ENCODE measurements around the gene BMERB1. TPM values are rescaled to one million over a fixed set of nuclear protein-coding genes. Genes with fewer than 3 reads are reported as not detected.
"Not testable (repeated sequence)": the region's sequence is repeated elsewhere in the genome, so short reads cannot be mapped to it uniquely, and the experiment has no call there.

The BMERB1 gene
- polyA plus RNA-seq, 4 donors, result 40.8 to 47.8 (median 44.8) TPM

DNA sequence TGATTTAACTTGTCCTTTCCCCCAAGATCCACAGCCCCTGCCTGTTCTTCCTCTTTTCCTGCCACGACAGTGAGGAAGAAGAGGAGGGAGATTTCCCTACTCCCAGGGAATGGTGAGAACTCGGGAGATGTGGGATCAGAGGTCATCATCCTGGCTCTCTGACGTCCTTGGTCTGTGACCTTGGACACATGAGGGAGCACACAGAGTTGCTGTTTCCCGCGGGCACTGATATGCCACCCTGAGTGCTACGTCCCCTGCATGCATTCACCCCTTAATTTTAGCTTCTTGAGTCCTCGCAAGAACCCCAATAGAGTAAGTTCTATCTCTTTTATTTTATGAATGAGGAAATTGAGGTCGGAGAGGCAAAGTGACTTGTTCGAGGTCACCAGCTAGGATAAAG is 85.4 kb downstream of the BMERB1 start:
- no peak for DNase-seq (ENCODE audit: low read depth in 4 of 4, low spot score in 2 of 4)

DNA sequence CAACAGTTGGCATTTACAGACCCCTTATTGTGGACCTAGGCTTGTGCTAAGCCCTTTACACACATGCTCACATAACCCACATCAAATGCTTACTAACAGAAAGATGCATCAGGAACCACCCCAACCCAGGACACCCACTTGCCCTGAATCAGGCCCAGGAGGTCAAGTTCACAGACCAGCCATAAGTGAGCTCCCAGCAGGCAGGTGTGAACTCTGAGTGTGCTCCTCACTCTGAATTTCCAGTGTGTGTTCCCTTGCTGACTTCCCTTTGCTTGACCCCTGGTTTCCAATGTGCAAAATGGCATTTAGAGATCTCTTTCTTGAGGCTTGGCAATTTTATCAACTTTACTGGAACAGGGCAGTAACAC is 87.0 kb downstream of the BMERB1 start:
- no peak for DNase-seq (ENCODE audit: low read depth in 4 of 4, low spot score in 2 of 4)

DNA sequence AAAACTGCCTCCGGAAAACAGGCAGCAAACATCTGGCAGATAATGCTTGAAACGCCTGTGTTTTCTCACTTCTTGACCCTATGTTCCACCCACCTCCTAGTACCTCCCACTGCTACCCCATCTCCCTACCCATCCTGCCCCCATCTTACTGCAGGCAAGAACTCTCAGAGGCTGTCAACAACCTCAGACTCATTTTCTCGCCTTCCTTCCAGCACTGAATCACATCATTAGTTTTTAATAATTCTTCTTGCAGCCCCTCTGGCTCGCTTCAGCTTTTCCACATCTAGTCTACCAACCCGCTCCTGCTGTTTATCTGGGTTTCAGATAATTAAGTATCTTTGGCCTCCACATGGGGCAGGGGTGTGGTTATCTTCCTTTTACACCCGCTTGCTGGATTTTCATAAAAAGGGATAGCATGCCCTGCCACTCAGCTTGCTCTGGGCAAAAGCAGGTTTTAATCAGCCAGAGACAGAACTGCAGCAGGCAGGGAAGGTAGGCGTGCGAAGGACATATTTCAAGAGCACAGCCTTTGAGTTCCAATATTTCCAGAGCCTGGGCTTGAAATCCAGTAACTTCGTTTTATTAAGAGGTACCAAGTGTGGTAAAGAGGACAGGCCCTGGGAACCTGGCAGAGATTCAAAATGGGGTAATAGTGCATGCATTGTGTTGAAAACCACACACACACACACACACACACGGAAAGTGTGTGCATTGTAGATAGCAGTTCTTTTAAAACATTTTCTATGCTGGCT is 87.5 kb downstream of the BMERB1 start:
- no peak for DNase-seq (ENCODE audit: low read depth in 4 of 4, low spot score in 2 of 4)

DNA sequence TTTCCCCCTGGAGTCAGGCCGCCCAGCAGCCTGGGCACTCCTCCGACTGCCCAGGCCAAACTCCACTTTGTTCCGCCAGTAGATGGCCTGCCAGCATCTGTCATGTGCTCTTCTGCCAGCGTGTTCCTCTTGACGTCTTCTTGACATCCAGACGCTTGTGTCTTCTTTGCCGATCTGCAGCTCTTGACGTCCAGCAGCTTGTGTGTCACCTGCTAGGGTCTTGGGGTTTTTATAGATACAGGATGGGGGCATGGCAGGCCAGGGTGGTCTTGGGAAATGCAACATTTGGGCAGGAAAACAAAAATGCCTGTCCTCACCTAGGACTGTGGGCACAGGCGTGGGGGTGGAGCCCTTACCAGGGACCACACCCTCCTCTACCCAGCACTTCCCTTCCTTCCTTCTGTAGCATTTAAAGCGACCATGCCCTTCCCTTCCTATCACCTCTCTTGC is 88.7 kb downstream of the BMERB1 start:
- DNase-seq (ENCODE audit: low read depth in 4 of 4, low spot score in 2 of 4), result no peak

DNA sequence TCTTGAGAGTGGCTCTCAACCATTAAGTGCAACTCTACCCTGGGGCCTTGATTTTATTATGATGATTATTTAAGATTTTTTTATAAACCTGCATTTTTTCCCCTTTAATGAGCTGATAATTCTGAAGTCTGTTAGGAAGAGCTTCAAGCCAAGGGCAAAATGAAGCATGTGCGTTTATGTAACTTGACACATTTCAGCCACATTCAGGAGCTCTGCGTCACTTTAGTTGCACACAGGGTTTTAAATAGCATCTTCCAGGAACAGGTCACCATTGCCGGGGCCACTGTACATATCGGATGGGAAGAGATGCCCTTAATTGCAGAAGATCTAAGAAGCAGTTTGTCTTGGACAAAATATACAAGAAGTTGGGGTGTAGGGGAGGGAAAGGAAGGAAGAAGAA is 89.6 kb downstream of the BMERB1 start:
- no peak for DNase-seq (ENCODE audit: low read depth in 4 of 4, low spot score in 2 of 4)

DNA sequence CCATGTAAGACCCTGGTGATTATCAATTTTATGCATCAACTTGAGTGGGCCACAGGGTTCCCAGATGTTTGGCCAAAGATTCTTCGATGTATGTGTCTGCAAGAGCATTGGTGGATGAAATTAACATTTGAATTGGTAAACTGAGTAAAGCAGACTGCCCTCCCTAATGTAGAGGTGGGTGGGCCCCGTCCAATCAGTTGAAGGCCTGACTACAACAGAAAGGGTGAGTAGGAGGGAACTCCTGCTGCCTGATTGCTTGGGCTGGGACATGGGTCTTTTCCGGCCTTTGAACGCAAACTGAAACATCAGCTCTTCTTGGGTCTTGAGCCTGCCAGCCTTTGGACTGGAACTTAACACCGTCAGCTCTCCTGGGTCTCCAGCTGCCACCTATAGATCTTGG is 90.6 kb downstream of the BMERB1 start:
- DNase-seq (ENCODE audit: low read depth in 4 of 4, low spot score in 2 of 4), result no peak

DNA sequence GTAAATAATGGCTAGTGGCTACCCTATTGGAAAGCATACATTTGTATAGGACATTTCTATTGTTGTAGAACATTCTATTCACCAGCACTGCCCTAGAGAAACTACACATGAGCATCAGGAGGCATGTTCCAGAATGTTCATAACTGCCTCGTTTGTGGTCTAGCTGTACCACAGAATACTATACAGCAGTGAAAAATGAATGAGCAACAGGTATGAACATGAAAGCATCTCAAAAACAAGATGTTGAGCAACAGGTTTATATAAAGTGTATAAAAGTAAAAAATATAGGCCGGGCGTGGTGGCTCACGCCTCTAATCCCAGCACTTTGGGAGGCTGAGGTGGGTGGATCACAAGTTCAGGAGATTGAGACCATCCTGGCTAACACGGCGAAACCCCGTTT is 91.7 kb downstream of the BMERB1 start:
- DNase-seq (ENCODE audit: low read depth in 4 of 4, low spot score in 2 of 4), result no peak

DNA sequence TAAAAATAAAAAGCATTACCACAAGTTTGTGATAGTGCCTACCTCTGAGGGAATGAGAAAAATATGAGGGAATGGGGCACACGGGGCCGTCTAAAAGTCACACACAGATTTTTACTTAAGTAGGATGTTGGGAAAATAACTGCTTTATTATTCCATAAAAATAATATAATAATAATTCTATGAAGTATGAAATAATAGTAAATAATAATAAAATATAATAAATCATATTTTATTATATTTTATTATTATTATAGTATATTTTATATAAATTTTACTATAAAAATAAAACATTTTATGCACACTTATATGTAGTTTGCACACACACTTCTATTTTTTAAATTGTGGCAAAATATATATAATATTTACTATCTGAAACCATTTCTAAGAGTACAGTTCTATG is 92.3 kb downstream of the BMERB1 start:
- DNase-seq (ENCODE audit: low read depth in 4 of 4, low spot score in 2 of 4), result no peak

DNA sequence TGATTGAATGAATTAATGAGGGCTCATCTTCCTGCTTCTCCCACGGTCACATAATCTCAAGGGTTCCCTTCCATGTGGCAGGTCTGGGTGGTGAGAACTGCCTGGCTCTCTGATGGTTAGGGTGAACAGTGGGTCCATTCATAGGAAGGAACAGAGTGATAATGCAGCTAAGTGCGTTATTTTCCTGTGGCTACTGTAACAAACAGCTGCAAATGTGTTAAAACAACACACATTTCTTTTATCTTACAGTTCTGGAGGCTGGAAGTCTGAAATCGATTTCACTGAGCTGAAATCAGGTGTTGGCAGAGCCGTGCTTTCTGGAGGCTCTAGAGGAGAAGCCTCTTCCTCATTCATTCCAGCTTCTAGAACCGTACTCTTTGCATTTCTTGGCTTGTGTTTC is 95.3 kb downstream of the BMERB1 start:
- no peak for DNase-seq (ENCODE audit: low read depth in 4 of 4, low spot score in 2 of 4)

DNA sequence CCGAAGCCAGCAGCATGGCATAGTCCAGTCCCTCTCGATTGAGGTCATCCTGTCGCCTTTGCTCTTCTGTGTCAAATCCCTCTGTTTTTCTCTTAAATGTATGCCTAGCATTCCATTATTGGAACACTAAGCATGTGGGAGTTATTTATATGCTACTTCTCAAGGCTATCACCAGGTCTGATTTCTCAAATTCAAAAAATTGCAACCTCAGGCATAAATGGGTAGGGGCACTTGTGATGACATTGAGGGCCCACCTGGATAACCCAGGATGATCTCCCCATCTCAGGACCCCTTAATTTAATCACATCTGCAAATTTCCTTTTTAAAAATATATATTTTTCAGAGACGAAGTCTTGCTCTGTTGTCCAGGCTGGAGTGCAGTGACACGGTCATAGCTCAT is 95.7 kb downstream of the BMERB1 start:
- DNase-seq (ENCODE audit: low read depth in 4 of 4, low spot score in 2 of 4), result no peak

DNA sequence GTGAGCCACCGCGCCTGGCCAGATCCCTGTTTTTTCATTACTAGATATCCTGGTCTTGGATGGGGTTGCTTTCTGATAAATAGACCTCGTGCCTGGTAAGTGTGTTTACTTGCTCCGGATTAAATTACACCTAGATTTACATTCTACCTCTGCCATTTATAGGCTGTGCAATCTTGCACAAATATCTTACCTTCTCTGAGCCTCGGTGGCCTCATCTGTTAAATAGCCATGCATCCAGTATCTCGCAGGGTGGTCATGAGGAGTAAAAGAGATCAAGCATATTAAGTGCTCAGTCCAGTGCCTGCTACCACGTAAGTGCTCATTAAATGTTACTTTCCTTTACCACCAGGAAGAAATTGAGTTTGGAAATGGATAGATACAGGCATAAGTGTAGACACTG is 98.4 kb downstream of the BMERB1 start:
- DNase-seq (ENCODE audit: low read depth in 4 of 4, low spot score in 2 of 4), result no peak

DNA sequence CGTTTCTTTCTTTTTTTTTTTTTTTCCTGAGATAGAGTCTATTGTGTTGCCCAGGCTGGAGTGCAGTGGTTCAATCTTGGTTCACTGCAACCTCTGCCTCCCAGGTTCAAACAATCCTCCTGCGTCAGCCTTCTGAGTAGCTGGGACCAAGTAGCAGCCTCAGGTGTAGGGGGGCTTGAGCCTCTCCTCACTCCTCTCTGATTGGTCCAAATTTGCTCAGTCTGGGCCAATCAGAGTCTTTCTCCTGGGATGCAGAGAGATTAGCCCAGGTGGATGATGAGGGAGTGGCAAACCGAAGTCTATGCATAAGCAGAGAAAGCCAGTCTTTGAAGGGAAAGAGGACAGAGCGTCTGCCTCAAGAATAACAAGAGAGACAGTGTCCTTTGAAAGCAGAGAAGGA is 99.0 kb downstream of the BMERB1 start:
- DNase-seq (ENCODE audit: low read depth in 4 of 4, low spot score in 2 of 4), result no peak

DNA sequence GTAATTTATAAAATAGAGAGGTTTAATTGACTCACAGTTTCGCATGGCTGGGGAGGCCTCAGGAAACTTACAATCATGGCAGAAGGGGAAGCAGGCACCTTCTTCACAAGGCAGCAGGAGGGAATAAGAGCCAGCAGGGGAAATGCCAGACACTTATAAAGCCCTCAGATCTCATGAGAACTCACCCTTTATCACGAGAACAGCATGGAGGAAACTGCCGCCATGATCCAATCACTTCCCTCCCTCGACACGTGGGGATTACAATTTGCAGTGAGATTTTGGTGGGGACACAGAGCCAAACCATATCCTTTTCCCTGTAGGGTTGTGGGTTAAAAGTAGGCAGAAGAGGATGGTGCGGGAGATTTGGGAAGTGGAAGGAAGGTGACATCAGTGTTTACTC is 101.4 kb downstream of the BMERB1 start:
- DNase-seq (ENCODE audit: low read depth in 4 of 4, low spot score in 2 of 4), result no peak

DNA sequence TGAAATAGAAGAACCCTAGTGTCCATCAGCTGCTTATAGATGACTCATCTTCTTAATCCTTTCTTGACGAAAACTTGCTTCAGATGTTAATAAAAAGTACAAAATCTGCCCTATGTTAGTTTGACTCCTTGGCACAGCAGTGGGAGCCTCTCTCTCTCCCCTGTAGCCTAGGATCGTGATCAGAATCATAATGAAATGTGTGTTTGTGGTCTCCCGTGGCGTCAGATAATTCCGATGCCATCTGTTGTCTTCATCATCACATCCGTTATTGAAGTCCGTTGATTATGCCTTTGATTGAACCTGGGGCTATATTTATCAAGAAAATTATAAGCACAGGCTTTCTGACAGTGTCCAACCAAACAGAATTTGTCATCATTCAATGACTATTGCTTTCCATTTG is 102.5 kb downstream of the BMERB1 start:
- DNase-seq (ENCODE audit: low read depth in 4 of 4, low spot score in 2 of 4), result no peak

DNA sequence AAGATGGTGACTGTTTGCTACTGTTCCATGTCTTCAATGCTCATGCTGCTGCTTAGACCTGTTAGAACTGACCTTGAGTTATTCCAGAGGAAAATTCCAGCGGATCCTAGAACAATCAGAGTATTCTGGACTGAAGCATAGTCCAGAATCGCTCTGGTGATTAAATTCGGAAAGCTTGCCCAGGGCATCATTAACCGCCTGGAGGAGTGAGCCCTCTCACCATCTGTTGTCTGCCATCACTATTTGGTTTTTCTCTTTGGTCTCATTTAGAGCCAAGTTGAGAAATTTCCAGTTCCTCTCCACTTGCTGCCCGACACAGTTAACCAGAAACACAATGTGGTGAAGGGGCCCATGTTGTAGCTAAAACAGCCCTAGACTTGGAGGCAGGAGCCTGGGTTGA is 104.1 kb downstream of the BMERB1 start:
- DNase-seq (ENCODE audit: low read depth in 4 of 4, low spot score in 2 of 4), result no peak

DNA sequence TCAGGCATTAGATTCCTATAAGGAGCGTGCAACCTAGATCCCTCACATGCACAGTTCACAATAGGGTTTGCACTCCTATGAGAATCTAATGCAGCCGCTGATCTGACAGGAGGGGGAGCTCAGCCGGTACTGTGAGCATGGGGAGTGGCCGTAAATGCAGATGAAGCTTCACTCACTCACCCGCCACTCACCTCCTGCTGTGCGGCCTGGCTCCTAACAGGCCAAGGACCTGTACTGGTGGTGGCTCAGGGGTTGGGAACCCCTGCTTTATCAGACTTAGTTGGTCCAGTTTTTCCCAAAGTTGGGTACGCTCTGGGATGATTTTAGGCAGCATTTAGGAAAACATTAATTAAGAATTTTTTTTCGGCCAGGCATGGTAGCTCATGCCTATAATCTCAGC is 104.8 kb downstream of the BMERB1 start:
- no peak for DNase-seq (ENCODE audit: low read depth in 4 of 4, low spot score in 2 of 4)

DNA sequence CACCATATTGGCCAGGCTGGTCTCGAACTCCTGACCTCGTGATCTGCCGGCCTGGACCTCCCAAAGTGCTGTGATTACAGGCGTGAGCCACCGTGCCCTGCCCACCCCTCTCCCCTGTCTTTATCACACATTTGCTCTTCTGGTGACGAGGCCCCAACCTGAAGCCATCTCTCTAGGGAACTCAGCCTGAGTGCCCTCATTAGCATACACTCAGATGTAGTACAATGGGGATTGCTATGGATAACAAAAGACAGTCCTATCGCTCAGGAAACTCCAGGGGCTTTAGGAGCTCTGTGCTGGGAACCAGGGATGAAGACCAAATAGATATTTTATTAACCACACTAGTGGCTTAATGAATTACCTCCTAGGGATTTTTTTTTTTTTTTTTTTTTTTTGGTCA is 107.9 kb downstream of the BMERB1 start:
- DNase-seq (ENCODE audit: low read depth in 4 of 4, low spot score in 2 of 4), result no peak

DNA sequence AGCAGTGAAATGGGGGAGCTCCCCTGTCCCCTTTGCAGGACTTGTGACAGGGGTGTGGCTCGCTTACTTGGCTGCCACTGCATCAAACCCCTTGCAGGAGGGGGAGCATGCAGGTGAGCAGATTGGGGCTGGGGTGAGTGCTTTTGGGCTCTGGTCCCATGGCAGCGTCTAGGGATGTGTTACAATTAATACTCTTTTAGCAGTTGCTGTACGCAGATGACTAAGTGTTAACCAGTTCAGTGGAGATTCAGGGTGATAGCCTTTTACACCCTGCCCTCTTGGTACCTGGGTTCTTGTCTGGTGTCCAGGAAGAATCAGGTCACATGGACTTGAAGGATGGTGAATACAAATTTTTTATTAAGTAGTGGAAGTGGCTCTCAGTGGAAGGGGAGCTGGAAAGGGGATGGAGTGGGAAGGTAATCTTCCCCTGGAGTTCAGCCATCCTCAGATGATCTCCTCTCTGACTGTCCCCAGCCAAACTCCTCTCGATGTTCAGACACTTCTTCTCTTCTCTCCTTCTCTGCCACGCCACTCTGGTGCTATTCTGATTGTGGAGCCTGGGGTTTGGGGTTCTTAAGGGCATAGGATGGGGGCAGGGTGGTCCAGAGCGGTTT is 108.5 kb downstream of the BMERB1 start:
- DNase-seq (ENCODE audit: low read depth in 4 of 4, low spot score in 2 of 4), result no peak

DNA sequence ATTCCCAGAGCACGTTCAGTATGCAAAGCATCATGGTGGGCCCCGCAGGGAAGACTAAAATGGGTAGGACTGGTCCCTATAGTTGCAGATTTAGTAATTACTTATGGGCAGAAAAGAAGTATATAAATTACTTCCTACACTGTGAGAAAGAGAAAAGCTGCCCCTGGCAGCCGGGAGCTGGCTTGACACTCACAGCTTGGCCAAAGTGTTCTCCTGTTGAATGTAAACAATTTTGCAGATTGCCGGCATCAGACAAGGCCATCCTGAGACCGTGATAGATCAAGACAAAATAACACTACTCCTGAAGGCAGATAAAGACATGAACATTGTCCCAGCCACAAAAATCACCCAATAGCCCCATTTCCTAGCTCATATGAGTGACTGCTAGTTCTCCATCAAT is 110.0 kb downstream of the BMERB1 start:
- no peak for DNase-seq (ENCODE audit: low read depth in 4 of 4, low spot score in 2 of 4)

DNA sequence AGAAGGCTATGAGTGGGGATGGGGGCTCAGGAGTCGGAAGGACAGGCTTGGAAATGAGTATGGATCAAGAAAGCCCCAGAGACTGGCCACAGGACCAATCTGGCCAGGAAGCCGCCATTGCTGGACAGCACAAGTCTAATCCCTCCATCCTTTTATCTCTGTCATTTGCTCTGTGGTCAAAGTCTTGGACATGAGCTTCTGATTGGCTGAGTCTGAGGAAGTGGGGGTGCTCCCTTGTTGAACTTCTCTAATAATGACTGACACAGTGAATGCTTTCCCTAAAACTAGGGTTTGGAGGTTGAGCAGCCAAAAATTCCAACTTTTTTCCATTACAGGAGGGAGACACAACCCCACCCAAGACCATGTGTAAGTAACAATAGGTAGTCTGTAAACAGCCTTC is 111.2 kb downstream of the BMERB1 start:
- DNase-seq (ENCODE audit: low read depth in 4 of 4, low spot score in 2 of 4), result no peak

DNA sequence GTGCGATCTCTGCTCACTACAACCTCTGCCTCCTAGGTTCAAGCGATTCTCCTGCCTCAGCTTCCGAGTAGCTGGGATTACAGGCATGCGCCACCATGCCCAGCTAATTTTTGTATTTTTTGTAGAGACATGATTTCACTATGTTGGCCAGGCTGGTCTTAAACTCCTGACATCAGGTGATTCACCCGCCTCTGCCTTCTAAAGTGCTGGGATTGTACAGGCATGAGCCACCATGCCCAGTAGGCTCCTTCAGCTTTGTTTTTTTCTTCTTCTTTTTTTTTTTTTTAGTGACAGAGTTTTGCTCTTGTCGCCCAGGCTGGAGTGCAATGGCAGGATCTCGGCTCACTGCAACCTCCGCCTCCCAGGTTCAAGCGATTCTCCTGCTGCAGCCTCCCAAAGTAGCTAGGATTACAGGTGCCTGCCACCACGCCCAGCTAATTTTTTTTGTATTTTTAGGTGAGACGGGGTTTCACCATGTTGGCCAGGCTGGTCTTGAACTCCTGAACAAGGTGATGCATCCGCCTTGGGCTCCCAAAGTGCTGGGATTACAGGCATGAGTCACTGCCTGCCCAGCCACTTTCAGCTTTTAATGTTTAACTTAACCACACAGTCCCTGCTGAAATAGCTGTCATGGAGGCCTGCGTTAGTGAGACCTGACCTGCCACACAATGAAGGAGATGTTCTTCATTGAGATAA is 112.8 kb downstream of the BMERB1 start:
- DNase-seq (ENCODE audit: low read depth in 4 of 4, low spot score in 2 of 4), result not testable (repeated sequence)

DNA sequence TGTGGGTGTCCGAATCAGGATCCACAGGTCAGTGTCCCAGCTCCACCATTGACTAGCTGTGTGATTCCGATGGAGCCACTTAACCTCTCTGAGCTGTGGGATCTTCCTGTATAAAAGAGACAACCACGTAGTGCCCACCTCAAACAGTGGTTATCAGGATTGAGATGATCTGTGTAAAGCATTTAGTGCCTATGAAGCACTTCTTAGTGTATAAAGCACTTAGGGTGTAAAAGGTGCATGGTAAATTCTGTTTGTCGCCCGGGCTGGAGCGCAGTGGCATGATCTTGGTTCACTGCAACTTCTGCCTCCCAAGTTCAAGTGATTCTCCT is 113.3 kb downstream of the BMERB1 start:
- no peak for DNase-seq (ENCODE audit: low read depth in 4 of 4, low spot score in 2 of 4)
